Neural cell (in vitro differentiated cells): ENCODE results near the gene GNAQ. TPM values are rescaled to one million over a fixed set of nuclear protein-coding genes. Genes with fewer than 3 reads are reported as not detected.

Experiments
- H2AFZ ChIP-seq: fragments of 200-600, 300-800 bp; sonication (generic), shearing (Covaris generic); 2 replicates; pipeline ENCODE4 v1.6.0; 2014; ENCODE audit warnings: low read depth, mild to moderate bottlenecking, antibody characterized with exemption, low read length, moderate library complexity
- H3F3A ChIP-seq: fragments of 200-600 bp; shearing (Covaris generic); 2 replicates; pipeline ENCODE4 v1.6.1; 2016; ENCODE audit warnings: mild to moderate bottlenecking, moderate library complexity, mixed read lengths, antibody characterized with exemption, low read length; ENCODE audit not compliant: insufficient read depth, poor library complexity, severe bottlenecking
- H3K27ac ChIP-seq: fragments of 200-600, 300-800 bp; sonication (generic), shearing (Covaris generic); 2 replicates; pipeline ENCODE4 v1.5.1; 2014; ENCODE audit warnings: mild to moderate bottlenecking, low read length, moderate library complexity
- H3K27me3 ChIP-seq: fragments of 300-800, 200-600 bp; sonication (generic), shearing (Covaris generic); 2 replicates; pipeline ENCODE4 v1.6.0; 2014; ENCODE audit warnings: mild to moderate bottlenecking, low read depth, low read length, moderate library complexity; ENCODE audit not compliant: insufficient read depth
- H3K36me3 ChIP-seq: fragments of 300-800, 200-600 bp; sonication (generic), shearing (Covaris generic); 2 replicates; pipeline ENCODE4 v1.5.1; 2014; ENCODE audit warnings: mild to moderate bottlenecking, antibody characterized with exemption, low read length, moderate library complexity; ENCODE audit not compliant: insufficient read depth
- H3K4me2 ChIP-seq: fragments of 300-800, 200-600 bp; sonication (generic), shearing (Covaris generic); 2 replicates; pipeline ENCODE4 v1.6.0; 2014; ENCODE audit warnings: mild to moderate bottlenecking, low read length
- H3K4me3 ChIP-seq: fragments of 300-800, 200-600 bp; sonication (generic), shearing (Covaris generic); 2 replicates; pipeline ENCODE4 v1.5.1; 2014; ENCODE audit warnings: mild to moderate bottlenecking, low read length, moderate library complexity
- H3K79me2 ChIP-seq: fragments of 200-600 bp; shearing (Covaris generic); replicated peaks from 2 replicates; pipeline ENCODE4 v1.6.0; 2014; ENCODE audit warnings: mild to moderate bottlenecking, low read length, moderate library complexity; ENCODE audit not compliant: insufficient read depth
- H3K9ac ChIP-seq: fragments of 300-800, 200-600 bp; sonication (generic), shearing (Covaris generic); 2 replicates; pipeline ENCODE4 v1.6.1; 2016; ENCODE audit warnings: mild to moderate bottlenecking, low read length, mixed read lengths
- H3K9me2 ChIP-seq: fragments of 200-600 bp; shearing (Covaris generic); 2 replicates; pipeline ENCODE4 v1.6.1; 2016; ENCODE audit warnings: mild to moderate bottlenecking, low read length, mixed read lengths; ENCODE audit not compliant: insufficient read depth
- H3K9me3 ChIP-seq: fragments of 200-600, 300-800 bp; sonication (generic), shearing (Covaris generic); 2 replicates; pipeline ENCODE4 v1.6.1; 2016; ENCODE audit warnings: mild to moderate bottlenecking, mixed run types, low read length, moderate library complexity, mixed read lengths
- H4K20me1 ChIP-seq: fragments of 200-600 bp; shearing (Covaris generic); 2 replicates; pipeline ENCODE4 v1.6.1; 2016; ENCODE audit warnings: mild to moderate bottlenecking, mixed run types; ENCODE audit not compliant: insufficient read depth
- EP300 ChIP-seq: fragments of 450-650 bp; conservative IDR thresholded peaks from 2 replicates; pipeline ENCODE4 v1.6.1; 2014; ENCODE audit warnings: antibody characterized with exemption, mild to moderate bottlenecking, moderate library complexity; ENCODE audit not compliant: poor library complexity, severe bottlenecking
- EZH2 ChIP-seq: fragments of 200-600, 300-800 bp; shearing (Covaris generic), sonication (generic); IDR thresholded peaks from 2 replicates; pipeline ENCODE4 v1.6.1; 2014; ENCODE audit warnings: antibody characterized with exemption, low read length, borderline replicate concordance, mild to moderate bottlenecking; ENCODE audit not compliant: insufficient read depth, poor library complexity, severe bottlenecking
- MXI1 ChIP-seq: fragments of 450-650 bp; conservative IDR thresholded peaks from 2 replicates; pipeline ENCODE4 v1.6.1; 2014; ENCODE audit warnings: antibody characterized with exemption, mild to moderate bottlenecking; ENCODE audit not compliant: poor library complexity, severe bottlenecking
- POLR2AphosphoS5 ChIP-seq: IDR thresholded peaks from 2 replicates; pipeline ENCODE4 v1.6.1; 2012
- RAD21 ChIP-seq: fragments of 450-650 bp; conservative IDR thresholded peaks from 2 replicates; pipeline ENCODE4 v1.6.1; 2014; ENCODE audit warnings: antibody characterized with exemption, mild to moderate bottlenecking, moderate library complexity
- SMC3 ChIP-seq: fragments of 450-650 bp; conservative IDR thresholded peaks from 2 replicates; pipeline ENCODE4 v1.6.1; 2014; ENCODE audit warnings: antibody characterized with exemption, mild to moderate bottlenecking, moderate library complexity; ENCODE audit not compliant: poor library complexity
- TAF1 ChIP-seq: IDR thresholded peaks from 2 replicates; pipeline ENCODE4 v1.6.1; 2012; ENCODE audit warnings: low read depth
- polyA plus RNA-seq: library from polyadenylated mRNA; depleted of rRNA; stranded (reverse); fragments of >200 nt; gene quantifications from 2 replicates; pipeline ENCODE4 v1.2.3, GENCODE V29; 2014
- TF ChIP-seq, protein P1 (sequence below): fragments of 450-650 bp; IDR thresholded peaks from 2 replicates; pipeline ENCODE4 v1.5.1; 2014; ENCODE audit warnings: antibody characterized with exemption, mild to moderate bottlenecking, moderate library complexity; ENCODE audit not compliant: poor library complexity, severe bottlenecking
- TF ChIP-seq, protein P2 (sequence below): IDR thresholded peaks from 2 replicates; pipeline ENCODE4 v1.6.1; 2012; ENCODE audit warnings: borderline replicate concordance

Gene GNAQ
- polyA plus RNA-seq, 1 donor from 2014 or later: 86.7 TPM

DNA sequence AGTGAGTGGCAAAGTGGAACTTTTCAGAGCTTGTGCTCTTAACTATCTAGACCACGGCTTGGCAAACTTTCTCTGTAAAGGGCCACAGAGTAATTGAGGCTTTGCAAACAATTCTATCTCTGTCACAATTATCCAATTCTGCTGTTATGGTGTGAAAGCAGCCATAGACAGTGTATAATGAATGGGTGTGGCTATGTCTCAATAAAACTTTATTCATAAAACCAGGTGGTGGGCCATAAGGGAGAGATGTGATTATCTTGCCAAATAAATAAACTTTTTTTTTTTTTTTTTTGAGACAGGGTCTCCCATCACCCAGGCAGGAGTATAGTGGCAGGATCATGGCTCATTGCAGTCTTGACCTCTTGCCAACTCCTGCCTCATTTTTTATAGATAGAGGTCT, 304.8 kb downstream of the GNAQ start:
- Histone ChIP-seq H3K36me3 (peaks cover 16% of the 10 kb centered on the region), H3K4me3 (no peak overlapping the region), H3K9ac (no peak overlapping the region), H3K79me2 (no peaks in the 10 kb centered on the region), H3K27ac (no peak overlapping the region), H3K9me3 (no peaks in the 10 kb centered on the region), H3K9me2 (no peaks in the 10 kb centered on the region), H2AFZ (no peak overlapping the region), H4K20me1 (no peaks in the 10 kb centered on the region), H3K4me2 (no peak overlapping the region), H3K27me3 (no peaks in the 10 kb centered on the region), H3F3A (no peaks in the 10 kb centered on the region)
- TF ChIP-seq RAD21 (no peak), EP300 (no peak), MXI1 (no peak), TAF1 (no peak), EZH2 (no peak), SMC3 (no peak)
- TF ChIP-seq, protein P1, sequence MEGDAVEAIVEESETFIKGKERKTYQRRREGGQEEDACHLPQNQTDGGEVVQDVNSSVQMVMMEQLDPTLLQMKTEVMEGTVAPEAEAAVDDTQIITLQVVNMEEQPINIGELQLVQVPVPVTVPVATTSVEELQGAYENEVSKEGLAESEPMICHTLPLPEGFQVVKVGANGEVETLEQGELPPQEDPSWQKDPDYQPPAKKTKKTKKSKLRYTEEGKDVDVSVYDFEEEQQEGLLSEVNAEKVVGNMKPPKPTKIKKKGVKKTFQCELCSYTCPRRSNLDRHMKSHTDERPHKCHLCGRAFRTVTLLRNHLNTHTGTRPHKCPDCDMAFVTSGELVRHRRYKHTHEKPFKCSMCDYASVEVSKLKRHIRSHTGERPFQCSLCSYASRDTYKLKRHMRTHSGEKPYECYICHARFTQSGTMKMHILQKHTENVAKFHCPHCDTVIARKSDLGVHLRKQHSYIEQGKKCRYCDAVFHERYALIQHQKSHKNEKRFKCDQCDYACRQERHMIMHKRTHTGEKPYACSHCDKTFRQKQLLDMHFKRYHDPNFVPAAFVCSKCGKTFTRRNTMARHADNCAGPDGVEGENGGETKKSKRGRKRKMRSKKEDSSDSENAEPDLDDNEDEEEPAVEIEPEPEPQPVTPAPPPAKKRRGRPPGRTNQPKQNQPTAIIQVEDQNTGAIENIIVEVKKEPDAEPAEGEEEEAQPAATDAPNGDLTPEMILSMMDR: no peak
- TF ChIP-seq, protein P2, sequence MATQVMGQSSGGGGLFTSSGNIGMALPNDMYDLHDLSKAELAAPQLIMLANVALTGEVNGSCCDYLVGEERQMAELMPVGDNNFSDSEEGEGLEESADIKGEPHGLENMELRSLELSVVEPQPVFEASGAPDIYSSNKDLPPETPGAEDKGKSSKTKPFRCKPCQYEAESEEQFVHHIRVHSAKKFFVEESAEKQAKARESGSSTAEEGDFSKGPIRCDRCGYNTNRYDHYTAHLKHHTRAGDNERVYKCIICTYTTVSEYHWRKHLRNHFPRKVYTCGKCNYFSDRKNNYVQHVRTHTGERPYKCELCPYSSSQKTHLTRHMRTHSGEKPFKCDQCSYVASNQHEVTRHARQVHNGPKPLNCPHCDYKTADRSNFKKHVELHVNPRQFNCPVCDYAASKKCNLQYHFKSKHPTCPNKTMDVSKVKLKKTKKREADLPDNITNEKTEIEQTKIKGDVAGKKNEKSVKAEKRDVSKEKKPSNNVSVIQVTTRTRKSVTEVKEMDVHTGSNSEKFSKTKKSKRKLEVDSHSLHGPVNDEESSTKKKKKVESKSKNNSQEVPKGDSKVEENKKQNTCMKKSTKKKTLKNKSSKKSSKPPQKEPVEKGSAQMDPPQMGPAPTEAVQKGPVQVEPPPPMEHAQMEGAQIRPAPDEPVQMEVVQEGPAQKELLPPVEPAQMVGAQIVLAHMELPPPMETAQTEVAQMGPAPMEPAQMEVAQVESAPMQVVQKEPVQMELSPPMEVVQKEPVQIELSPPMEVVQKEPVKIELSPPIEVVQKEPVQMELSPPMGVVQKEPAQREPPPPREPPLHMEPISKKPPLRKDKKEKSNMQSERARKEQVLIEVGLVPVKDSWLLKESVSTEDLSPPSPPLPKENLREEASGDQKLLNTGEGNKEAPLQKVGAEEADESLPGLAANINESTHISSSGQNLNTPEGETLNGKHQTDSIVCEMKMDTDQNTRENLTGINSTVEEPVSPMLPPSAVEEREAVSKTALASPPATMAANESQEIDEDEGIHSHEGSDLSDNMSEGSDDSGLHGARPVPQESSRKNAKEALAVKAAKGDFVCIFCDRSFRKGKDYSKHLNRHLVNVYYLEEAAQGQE: no peak

DNA sequence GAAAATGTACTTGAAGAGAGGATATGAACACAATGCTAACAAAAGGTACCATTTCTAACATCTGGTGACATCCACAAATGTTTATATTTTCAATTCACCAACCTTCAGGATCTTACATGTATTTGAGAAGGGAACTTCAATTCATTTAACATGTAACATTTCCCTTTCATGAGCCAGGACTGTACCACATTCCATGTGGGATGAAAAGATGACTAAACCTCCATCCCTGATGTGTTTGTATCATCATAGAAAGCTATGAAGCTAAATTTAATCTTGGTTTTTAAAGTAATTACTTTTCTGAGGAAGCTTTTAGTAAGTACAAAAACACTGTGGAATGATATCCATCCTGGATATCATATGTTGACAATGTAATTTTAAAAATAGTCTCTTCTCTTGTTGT, 305.3 kb downstream of the GNAQ start:
- TF ChIP-seq SMC3: no peak
- TF ChIP-seq MXI1: no peak
- TF ChIP-seq, protein P2: no peak
- TF ChIP-seq TAF1: no peak
- no peak for TF ChIP-seq POLR2AphosphoS5
- TF ChIP-seq EP300: no peak
- TF ChIP-seq, protein P1: no peak
- TF ChIP-seq EZH2: no peak
- TF ChIP-seq RAD21: no peak
- Histone ChIP-seq H3K9me3 (no peaks in the 10 kb centered on the region), H3K27me3 (no peaks in the 10 kb centered on the region), H3K4me3 (no peak overlapping the region), H3K36me3 (peaks cover 16% of the 10 kb centered on the region), H3F3A (no peaks in the 10 kb centered on the region), H3K9me2 (no peaks in the 10 kb centered on the region), H4K20me1 (no peaks in the 10 kb centered on the region), H3K9ac (no peak overlapping the region), H2AFZ (no peak overlapping the region), H3K4me2 (no peak overlapping the region), H3K79me2 (no peaks in the 10 kb centered on the region), H3K27ac (no peak overlapping the region)
